H9 (cell line): Measurements from ENCODE around the gene ACOT7. TPM values are rescaled to one million over a fixed set of nuclear protein-coding genes. Genes with fewer than 3 reads are reported as not detected.

Experiments
- DNase-seq: peaks from one replicate; pipeline ENCODE4 v3.0.0-alpha.2; 2017
- H2AFZ ChIP-seq: one replicate; pipeline ENCODE4 v1.6.1; 2013; ENCODE audit warnings: mild to moderate bottlenecking, low read length, control low read depth, moderate library complexity
- H2AK5ac ChIP-seq: 2 replicates; pipeline ENCODE4 v1.6.1; 2013; ENCODE audit warnings: low read length, control low read depth, mixed read lengths; ENCODE audit not compliant: insufficient read length
- H2BK120ac ChIP-seq: one replicate; pipeline ENCODE4 v1.6.1; 2013; ENCODE audit warnings: low read depth, mild to moderate bottlenecking, low read length, control low read depth, inconsistent platforms; ENCODE audit not compliant: poor library complexity, severe bottlenecking
- H2BK12ac ChIP-seq: 2 replicates; pipeline ENCODE4 v1.6.1; 2013; ENCODE audit warnings: low read length, control low read depth, mixed read lengths, low read depth; ENCODE audit not compliant: insufficient read length
- H2BK15ac ChIP-seq: 2 replicates; pipeline ENCODE4 v1.6.1; 2013; ENCODE audit warnings: low read depth, low read length, control low read depth
- H2BK20ac ChIP-seq: one replicate; pipeline ENCODE4 v1.6.1; 2013; ENCODE audit warnings: low read depth, mild to moderate bottlenecking, low read length, control low read depth, inconsistent platforms; ENCODE audit not compliant: poor library complexity, severe bottlenecking
- H2BK5ac ChIP-seq: 2 replicates; pipeline ENCODE4 v1.6.1; 2013; ENCODE audit warnings: low read length, control low read depth, mixed read lengths; ENCODE audit not compliant: insufficient read length
- H3K14ac ChIP-seq: 2 replicates; pipeline ENCODE4 v1.6.1; 2013; ENCODE audit warnings: low read length, control low read depth; ENCODE audit not compliant: insufficient read depth
- H3K18ac ChIP-seq: 2 replicates; pipeline ENCODE4 v1.6.1; 2013; ENCODE audit warnings: low read depth, mild to moderate bottlenecking, mixed read lengths, low read length, control low read depth; ENCODE audit not compliant: insufficient read length
- H3K23ac ChIP-seq: 2 replicates; pipeline ENCODE4 v1.6.1; 2013; ENCODE audit warnings: low read length, control low read depth, mixed read lengths, low read depth; ENCODE audit not compliant: insufficient read length
- H3K23me2 ChIP-seq: 2 replicates; pipeline ENCODE4 v1.6.1; 2013; ENCODE audit warnings: low read depth, mild to moderate bottlenecking, mixed read lengths, low read length, control low read depth; ENCODE audit not compliant: insufficient read length, poor library complexity, severe bottlenecking
- H3K27ac ChIP-seq: 2 replicates; pipeline ENCODE4 v1.5.1; 2013; ENCODE audit warnings: low read length, control low read depth, mixed read lengths, low read depth; ENCODE audit not compliant: insufficient read length
- H3K27me3 ChIP-seq: 2 replicates; pipeline ENCODE4 v1.6.1; 2013; ENCODE audit warnings: low read length, control low read depth, inconsistent platforms; ENCODE audit not compliant: insufficient read depth
- H3K4ac ChIP-seq: 2 replicates; pipeline ENCODE4 v1.6.1; 2013; ENCODE audit warnings: low read depth, mild to moderate bottlenecking, control low read depth, inconsistent platforms, low read length, moderate library complexity
- H3K4me1 ChIP-seq: 2 replicates; pipeline ENCODE4 v1.6.1; 2013; ENCODE audit warnings: low read length, control low read depth, inconsistent platforms; ENCODE audit not compliant: insufficient read depth
- H3K4me2 ChIP-seq: 2 replicates; pipeline ENCODE4 v1.6.1; 2013; ENCODE audit warnings: low read length, control low read depth, mixed read lengths; ENCODE audit not compliant: insufficient read length, insufficient read depth
- H3K56ac ChIP-seq: 2 replicates; pipeline ENCODE4 v1.6.1; 2013; ENCODE audit warnings: low read depth, mild to moderate bottlenecking, mixed read lengths, low read length, control low read depth; ENCODE audit not compliant: insufficient read length
- H3K79me1 ChIP-seq: 2 replicates; pipeline ENCODE4 v1.6.1; 2013; ENCODE audit warnings: low read depth, mild to moderate bottlenecking, moderate library complexity, low read length, control low read depth, inconsistent platforms; ENCODE audit not compliant: insufficient read depth, poor library complexity, severe bottlenecking
- H3K79me2 ChIP-seq: 2 replicates; pipeline ENCODE4 v1.6.1; 2013; ENCODE audit warnings: low read length, control low read depth, inconsistent platforms; ENCODE audit not compliant: insufficient read depth
- H3K9ac ChIP-seq: 2 replicates; pipeline ENCODE4 v1.6.1; 2013; ENCODE audit warnings: low read length, control low read depth, mixed read lengths; ENCODE audit not compliant: insufficient read length; ENCODE audit errors: extremely low read depth
- H3K9me3 ChIP-seq: one replicate; pipeline ENCODE4 v1.6.1; 2013; ENCODE audit warnings: low read depth, low read length, inconsistent platforms; ENCODE audit not compliant: control insufficient read depth
- H3T11ph ChIP-seq: one replicate; pipeline ENCODE4 v1.6.1; 2013; ENCODE audit warnings: mild to moderate bottlenecking, low read length, control low read depth, inconsistent platforms
- H4K20me1 ChIP-seq: one replicate; pipeline ENCODE4 v1.6.1; 2013; ENCODE audit not compliant: control insufficient read depth, insufficient read length, insufficient read depth
- H4K5ac ChIP-seq: 2 replicates; pipeline ENCODE4 v1.6.1; 2013; ENCODE audit warnings: low read depth, mild to moderate bottlenecking, mixed read lengths, low read length, control low read depth; ENCODE audit not compliant: insufficient read length
- H4K8ac ChIP-seq: replicated peaks from 2 replicates; pipeline ENCODE4 v1.6.1; 2013; ENCODE audit warnings: low read length, control low read depth, mixed read lengths, low read depth; ENCODE audit not compliant: insufficient read length
- H4K91ac ChIP-seq: 2 replicates; pipeline ENCODE4 v1.6.1; 2013; ENCODE audit warnings: low read depth, mild to moderate bottlenecking, moderate library complexity, mixed read lengths, low read length, control low read depth; ENCODE audit not compliant: insufficient read length
- H3K27ac Mint-ChIP-seq, 3 experiments: 2 replicates in 2 of 3; 3 replicates in 1 of 3; pipeline ENCODE4 v1.8.0; 2020 to 2021; ENCODE audit warnings: mixed read lengths in 3 of 3, mild to moderate bottlenecking in 1 of 3, moderate library complexity in 1 of 3
- H3K27me3 Mint-ChIP-seq: 2 replicates; pipeline ENCODE4 v1.8.0; 2021; ENCODE audit warnings: low read depth, mild to moderate bottlenecking, moderate library complexity, mixed read lengths
- H3K36me3 Mint-ChIP-seq, 3 experiments: 2 replicates in 2 of 3; 3 replicates in 1 of 3; pipeline ENCODE4 v1.8.0; 2020 to 2021; ENCODE audit warnings: low read depth in 3 of 3, mixed read lengths in 3 of 3; ENCODE audit not compliant: insufficient read depth in 1 of 3
- H3K4me1 Mint-ChIP-seq, 2 experiments: 2 replicates each; pipeline ENCODE4 v1.8.0; 2020; ENCODE audit warnings: mixed read lengths in 2 of 2
- H3K4me3 Mint-ChIP-seq, 2 experiments: 2 replicates in 1 of 2; 3 replicates in 1 of 2; pipeline ENCODE4 v1.8.0; 2020 to 2021; ENCODE audit warnings: mild to moderate bottlenecking in 2 of 2, mixed read lengths in 2 of 2, moderate library complexity in 1 of 2
- H3K9me3 Mint-ChIP-seq, 2 experiments: 2 replicates in 1 of 2; 3 replicates in 1 of 2; pipeline ENCODE4 v1.8.0; 2020; ENCODE audit warnings: mild to moderate bottlenecking in 2 of 2, mixed read lengths in 2 of 2, moderate library complexity in 1 of 2
- CTCF ChIP-seq: fragments of 200-600 bp; sonication (generic); conservative IDR thresholded peaks from 3 replicates; pipeline ENCODE4 v1.8.0; 2021; ENCODE audit warnings: antibody characterized with exemption, mild to moderate bottlenecking
- WGBS: extraction: QIAGEN DNeasy Blood & Tissue Kit; methylation state at CpG from one replicate; pipeline ENCODE4 v1.1.7; 2013; ENCODE audit warnings: missing lambda C conversion rate, low lambda C conversion rate, mixed read lengths; ENCODE audit not compliant: insufficient read length; ENCODE audit errors: extremely low coverage; 5-methylcytosine and 5-hydroxymethylcytosine counted together
- total RNA-seq: library from RNA; stranded (reverse); gene quantifications from 2 replicates; pipeline ENCODE4 v1.2.1, GENCODE V29; 2021

Gene ACOT7
- total RNA-seq, 1 experiment from 2014 or later, result 87.4 TPM

GRCh38 chr1:6348511-6349191 lies 44.9 kb downstream of the ACOT7 start:
- WGBS, result no CpG with 5 or more reads among the region's 13 CpGs
- Mint-ChIP-seq H3K4me3 (peak overlapping the region in 1 of 2 experiments; percentile 21; a peak in 1 of 5 replicates), H3K27ac (peak overlapping the region in 2 of 3 experiments; percentile 70 to 77; a peak in 4 of 7 replicates), H3K4me1 (peaks cover 13 to 30% of the 10 kb centered on the region in 2 experiments), H3K9me3 (no peaks in the 10 kb centered on the region; a peak in 1 of 5 replicates), H3K36me3 (peaks cover 6 to 19% (median 11%) of the 10 kb centered on the region in 3 experiments; a peak in 6 of 7 replicates), H3K27me3 (no peaks in the 10 kb centered on the region)
- Histone ChIP-seq H3K23ac (no peak overlapping the region), H3K18ac (no peak overlapping the region), H3K56ac (no peak overlapping the region), H3K9ac (no peak overlapping the region), H4K8ac (no peak overlapping the region), H2AFZ (no peak overlapping the region), H2BK120ac (no peak overlapping the region), H3T11ph (no peak overlapping the region), H2BK20ac (no peak overlapping the region), H3K79me2 (no peaks in the 10 kb centered on the region; the same call in 1 of the 2 replicates), H3K14ac (no peak overlapping the region; the same call in 1 of the 2 replicates), H3K27ac (no peak overlapping the region), H3K4me2 (no peak overlapping the region), H4K5ac (no peak overlapping the region), H4K20me1 (no peaks in the 10 kb centered on the region), H3K27me3 (no peaks in the 10 kb centered on the region), H4K91ac (no peak overlapping the region), H3K79me1 (peaks cover 5% of the 10 kb centered on the region), H3K9me3 (no peaks in the 10 kb centered on the region), H3K23me2 (no peaks in the 10 kb centered on the region), H2AK5ac (no peak overlapping the region), H2BK15ac (no peak overlapping the region), H3K4ac (no peak overlapping the region), H3K4me1 (0 out of 2 replicates have a peak, but pooled peaks cover 3% of the 10 kb centered on the region), H2BK5ac (no peak overlapping the region), H2BK12ac (no peak overlapping the region)
- no peak for TF ChIP-seq CTCF
- DNase-seq, result no peak
